ENCODE data around the gene TNFSF18. TPM values are rescaled to one million over a fixed set of nuclear protein-coding genes. Genes with fewer than 3 reads are reported as not detected.

Gene TNFSF18
- total and polyA plus RNA-seq, 2 of the 4 experiments (the other 2 are of a cell fraction): 0.12 to 0.18 TPM

GRCh38 chr1:173023343-173023742, 27.4 kb downstream of the TNFSF18 start:
- Histone ChIP-seq H2AK9ac (replicated peaks; ENCODE audit: low read depth, low read length, poor library complexity) (no peak overlapping the region), H2BK5ac (ENCODE audit: low read depth, low read length, poor library complexity, severe bottlenecking) (no peak overlapping the region), H3K4me3 (ENCODE audit: insufficient read depth, low read depth, low read length) (no peak overlapping the region), H3K4ac (ENCODE audit: low read depth, low read length) (no peak overlapping the region), H3K9ac (ENCODE audit: low read depth, low read length) (no peak overlapping the region), H4K20me1 (ENCODE audit: insufficient read depth, low read length) (no peaks in the 10 kb centered on the region), H2BK120ac (ENCODE audit: low read depth, low read length) (no peak overlapping the region), H3K56ac (ENCODE audit: extremely low read depth, insufficient read depth, low read length) (no peak overlapping the region), H2BK15ac (ENCODE audit: low read depth, low read length) (no peak overlapping the region), H4K8ac (ENCODE audit: low read depth in 2 of 2, low read length in 2 of 2) (no peak overlapping the region; a peak in 1 of 4 replicates), H3K9me3 (ENCODE audit: control insufficient read depth, insufficient read depth, low read length) (peaks cover 4% of the 10 kb centered on the region), H3K14ac (replicated peaks; ENCODE audit: low read depth, low read length) (no peak overlapping the region), H2BK20ac (ENCODE audit: low read depth, low read length) (no peak overlapping the region), H4K5ac (ENCODE audit: low read depth, low read length) (no peak overlapping the region), H3K27ac (ENCODE audit: insufficient read depth, low read length) (no peak overlapping the region), H3K27me3 (ENCODE audit: control insufficient read depth, insufficient read depth, low read length) (no peaks in the 10 kb centered on the region), H2AFZ (replicated peaks; ENCODE audit: low read length, poor library complexity) (no peak overlapping the region), H3K23ac (ENCODE audit: low read depth, low read length) (no peak overlapping the region), H3K36me3 (ENCODE audit: control insufficient read depth, insufficient read depth, low read length) (no peaks in the 10 kb centered on the region), H3K4me2 (ENCODE audit: low read depth, low read length) (no peak overlapping the region), H3K4me1 (ENCODE audit: control insufficient read depth, insufficient read depth, low read length) (no peaks in the 10 kb centered on the region), H4K91ac (ENCODE audit: insufficient read depth, low read depth, low read length) (no peak overlapping the region), H3K18ac (ENCODE audit: low read depth, low read length) (no peak overlapping the region), H3K79me1 (ENCODE audit: low read depth in 1 of 2, low read length in 2 of 2) (no peaks in the 10 kb centered on the region), H2AK5ac (ENCODE audit: low read depth, low read length) (no peak overlapping the region), H3K9me1 (ENCODE audit: insufficient read depth, low read length) (no peaks in the 10 kb centered on the region)
- no CpG with 5 or more reads among the region's 3 CpGs for WGBS, 2 experiments (ENCODE audit: extremely low coverage in 2 of 2, insufficient read length in 1 of 2)
- POLR2A ChIA-PET (ENCODE audit: unreplicated experiment): no interaction called here
- peak; percentile 38 for DNase-seq
- intact Hi-C loops (cut with micrococcal nuclease): no loop called here
- in situ Hi-C loops (cut with MboI; ENCODE audit: low sequenced_read_pairs): no loop called here
- dilution Hi-C loops (cut with HindIII; ENCODE audit: low sequenced_read_pairs, unreplicated experiment): no loop called here
- no peak for TF ChIP-seq CHD1 (IDR thresholded peaks at IDR 0.05; ENCODE audit: low read depth, low read length)
- TF ChIP-seq CEBPB (IDR thresholded peaks at IDR 0.05; ENCODE audit: low read depth, low read length): no peak
- no peak for TF ChIP-seq ELK1 (IDR thresholded peaks at IDR 0.05; ENCODE audit: borderline replicate concordance, low read depth, low read length)
- TF ChIP-seq BHLHE40 (IDR thresholded peaks at IDR 0.05; ENCODE audit: low read depth, low read length): no peak
- TF ChIP-seq RAD21 (IDR thresholded peaks at IDR 0.05; ENCODE audit: low read length): no peak
- no peak for TF ChIP-seq MAZ (IDR thresholded peaks at IDR 0.05; ENCODE audit: borderline replicate concordance, low read depth, low read length)
- TF ChIP-seq, protein P1, sequence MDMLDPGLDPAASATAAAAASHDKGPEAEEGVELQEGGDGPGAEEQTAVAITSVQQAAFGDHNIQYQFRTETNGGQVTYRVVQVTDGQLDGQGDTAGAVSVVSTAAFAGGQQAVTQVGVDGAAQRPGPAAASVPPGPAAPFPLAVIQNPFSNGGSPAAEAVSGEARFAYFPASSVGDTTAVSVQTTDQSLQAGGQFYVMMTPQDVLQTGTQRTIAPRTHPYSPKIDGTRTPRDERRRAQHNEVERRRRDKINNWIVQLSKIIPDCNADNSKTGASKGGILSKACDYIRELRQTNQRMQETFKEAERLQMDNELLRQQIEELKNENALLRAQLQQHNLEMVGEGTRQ (IDR thresholded peaks at IDR 0.05; ENCODE audit: low read depth, low read length): no peak
- CTCF ChIA-PET: no interaction called here
- no peak for ATAC-seq (ENCODE audit: low read depth)
- BruUV-seq (replicated peaks): no TSS peak
